22Rv1 (cell line): ENCODE results near the gene PHOX2A.
"Not testable (repeated sequence)": the region's sequence is repeated elsewhere in the genome, so short reads cannot be mapped to it uniquely, and the experiment has no call there.

Experiments used
- H3K27ac ChIP-seq: fragments of 450-650 bp; 2 replicates; pipeline ENCODE4 v1.5.1; 2017
- ZFX ChIP-seq: fragments of 450-650 bp; IDR thresholded peaks from 2 replicates; pipeline ENCODE4 v1.6.1; 2017; ENCODE audit warnings: antibody characterized with exemption, borderline replicate concordance
- TF ChIP-seq, protein P1 (sequence below): fragments of 450-650 bp; IDR thresholded peaks from 2 replicates; pipeline ENCODE4 v1.5.1; 2017; ENCODE audit warnings: mild to moderate bottlenecking

Gene PHOX2A

DNA sequence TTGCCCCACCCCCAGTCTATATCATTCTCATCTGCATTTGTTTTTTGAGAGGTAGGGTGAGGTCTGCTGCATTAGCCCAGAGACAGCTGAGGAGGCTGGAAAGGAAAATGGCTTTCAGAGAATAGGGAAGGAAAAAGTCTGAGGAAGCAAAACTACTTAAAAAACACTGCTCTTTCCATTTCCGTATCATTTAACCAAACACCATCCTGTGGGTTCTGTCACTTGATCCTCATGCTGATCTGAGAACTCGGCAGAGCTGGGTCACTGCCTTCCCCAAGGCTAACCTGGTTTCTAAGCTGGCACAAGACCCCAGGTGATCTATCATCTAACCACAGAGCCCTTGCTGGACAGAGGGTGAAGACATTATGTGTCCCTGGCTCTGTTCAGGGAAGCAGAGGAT lies 26.1 kb downstream of the PHOX2A start:
- H3K27ac ChIP-seq = no peak overlapping the region

DNA sequence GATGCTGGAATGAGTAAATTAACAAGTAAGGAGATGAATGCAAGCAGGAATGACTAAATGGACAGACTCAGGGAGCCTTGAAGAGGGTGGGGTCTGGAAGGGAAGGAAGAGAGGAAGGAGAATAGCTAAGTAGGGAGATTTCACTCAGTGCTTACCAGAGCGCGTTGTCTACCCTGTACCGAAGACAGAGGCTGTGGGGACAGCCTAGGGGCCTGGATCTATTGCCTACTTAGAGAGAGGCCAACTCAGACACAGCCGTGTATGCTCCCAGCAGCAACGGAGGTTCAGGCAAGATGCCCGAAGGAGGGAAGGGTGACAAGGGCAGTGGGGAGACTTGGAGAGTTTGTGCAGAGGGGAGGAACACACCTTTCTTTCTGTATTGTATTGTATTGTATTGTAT lies 27.3 kb downstream of the PHOX2A start, which contains the start of gene FOLR2:
FOLR2 (plus strand) TSS at position 157 of the 400 bp plus-strand sequence. CDS start 1,791 bp downstream, outside the sequence.
- no peak for TF ChIP-seq ZFX
- TF ChIP-seq, protein P1, sequence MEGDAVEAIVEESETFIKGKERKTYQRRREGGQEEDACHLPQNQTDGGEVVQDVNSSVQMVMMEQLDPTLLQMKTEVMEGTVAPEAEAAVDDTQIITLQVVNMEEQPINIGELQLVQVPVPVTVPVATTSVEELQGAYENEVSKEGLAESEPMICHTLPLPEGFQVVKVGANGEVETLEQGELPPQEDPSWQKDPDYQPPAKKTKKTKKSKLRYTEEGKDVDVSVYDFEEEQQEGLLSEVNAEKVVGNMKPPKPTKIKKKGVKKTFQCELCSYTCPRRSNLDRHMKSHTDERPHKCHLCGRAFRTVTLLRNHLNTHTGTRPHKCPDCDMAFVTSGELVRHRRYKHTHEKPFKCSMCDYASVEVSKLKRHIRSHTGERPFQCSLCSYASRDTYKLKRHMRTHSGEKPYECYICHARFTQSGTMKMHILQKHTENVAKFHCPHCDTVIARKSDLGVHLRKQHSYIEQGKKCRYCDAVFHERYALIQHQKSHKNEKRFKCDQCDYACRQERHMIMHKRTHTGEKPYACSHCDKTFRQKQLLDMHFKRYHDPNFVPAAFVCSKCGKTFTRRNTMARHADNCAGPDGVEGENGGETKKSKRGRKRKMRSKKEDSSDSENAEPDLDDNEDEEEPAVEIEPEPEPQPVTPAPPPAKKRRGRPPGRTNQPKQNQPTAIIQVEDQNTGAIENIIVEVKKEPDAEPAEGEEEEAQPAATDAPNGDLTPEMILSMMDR = no peak
- no peak within 1 kb of the TSS for H3K27ac ChIP-seq

More for the DNA sequence above, 26.1 kb downstream of the PHOX2A start:
- TF ChIP-seq, protein P1 = no peak
- no peak for TF ChIP-seq ZFX

DNA sequence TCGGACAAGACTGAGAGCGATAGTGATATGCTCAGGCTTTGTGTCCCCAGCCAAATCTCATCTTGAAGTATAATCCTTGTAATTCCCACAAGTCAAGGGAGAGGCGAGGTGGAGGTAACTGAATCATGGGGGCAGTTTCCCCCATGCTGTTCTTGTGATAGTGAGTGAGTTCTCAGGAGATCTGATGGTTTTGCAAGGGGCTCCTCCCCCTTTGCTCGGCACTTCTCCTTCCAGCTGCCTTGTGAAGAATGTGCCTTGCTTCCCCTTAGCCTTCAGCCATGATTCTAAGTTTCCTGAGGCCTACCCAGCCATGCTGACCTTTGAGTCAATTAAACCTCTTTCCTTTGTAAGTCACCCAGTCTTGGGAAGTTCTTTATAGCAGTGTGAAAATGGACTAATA lies 34.9 kb downstream of the PHOX2A start:
- TF ChIP-seq, protein P1 = no peak
- TF ChIP-seq ZFX = no peak
- no peak overlapping the region for H3K27ac ChIP-seq

DNA sequence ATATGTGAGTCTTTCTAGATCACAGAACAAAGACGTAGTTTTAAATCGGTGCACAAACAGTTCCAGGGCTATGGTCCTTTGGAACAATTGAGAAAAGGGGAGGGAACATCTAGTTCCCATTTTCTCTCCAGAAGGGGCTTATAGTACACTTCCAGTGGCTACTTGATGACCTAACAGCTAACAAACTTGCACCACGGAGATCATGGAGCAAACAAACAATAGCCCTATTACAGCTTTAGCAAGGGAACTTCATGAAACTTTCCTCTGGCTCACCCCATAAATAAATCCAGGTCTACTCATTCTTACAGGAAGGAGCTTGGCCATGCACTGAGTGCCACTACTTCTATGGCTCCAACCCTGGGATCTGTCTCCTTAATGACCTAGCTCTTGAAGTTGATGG lies 35.7 kb downstream of the PHOX2A start:
- H3K27ac ChIP-seq = no peak overlapping the region
- TF ChIP-seq, protein P1 = no peak
- no peak for TF ChIP-seq ZFX

DNA sequence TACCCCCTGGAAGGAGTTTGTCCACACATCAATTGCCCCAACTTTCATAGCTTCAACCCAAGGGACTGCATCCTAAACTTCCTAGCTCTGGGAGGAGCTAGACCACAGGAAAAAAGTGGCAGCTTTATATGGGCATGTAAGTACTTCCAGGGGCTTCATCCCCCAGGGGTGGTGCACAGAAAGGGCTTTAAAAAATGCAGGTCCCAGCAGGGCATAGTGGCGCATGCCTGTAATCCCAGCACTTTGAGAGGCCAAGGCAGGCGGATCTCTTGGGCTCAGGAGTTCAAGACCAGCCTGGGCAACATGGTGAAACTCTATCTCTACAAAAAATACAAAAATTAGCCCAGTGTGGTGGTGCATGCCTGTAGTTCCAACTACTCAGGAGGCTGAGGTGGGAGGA lies 37.2 kb downstream of the PHOX2A start:
- not testable (repeated sequence) for H3K27ac ChIP-seq

DNA sequence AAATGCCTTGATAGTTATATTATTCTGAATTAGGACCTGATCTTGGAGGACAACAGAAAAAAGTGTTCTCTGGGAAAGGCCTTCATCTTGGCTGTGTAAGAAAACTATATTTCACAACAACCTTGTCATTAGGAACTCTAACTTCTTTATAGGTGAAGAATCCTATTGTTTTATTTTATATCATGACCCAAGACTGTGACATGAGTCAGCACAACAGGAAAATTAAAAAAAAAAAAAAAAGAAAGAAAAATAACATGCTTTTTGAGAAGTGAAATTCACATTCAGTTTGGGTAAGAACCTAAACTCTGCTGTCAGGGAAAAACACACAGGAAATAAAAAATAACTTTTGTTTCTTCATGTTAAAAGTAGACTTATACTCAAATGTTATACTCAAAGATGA lies 39.1 kb downstream of the PHOX2A start:
- TF ChIP-seq, protein P1 = no peak
- no peak overlapping the region for H3K27ac ChIP-seq

DNA sequence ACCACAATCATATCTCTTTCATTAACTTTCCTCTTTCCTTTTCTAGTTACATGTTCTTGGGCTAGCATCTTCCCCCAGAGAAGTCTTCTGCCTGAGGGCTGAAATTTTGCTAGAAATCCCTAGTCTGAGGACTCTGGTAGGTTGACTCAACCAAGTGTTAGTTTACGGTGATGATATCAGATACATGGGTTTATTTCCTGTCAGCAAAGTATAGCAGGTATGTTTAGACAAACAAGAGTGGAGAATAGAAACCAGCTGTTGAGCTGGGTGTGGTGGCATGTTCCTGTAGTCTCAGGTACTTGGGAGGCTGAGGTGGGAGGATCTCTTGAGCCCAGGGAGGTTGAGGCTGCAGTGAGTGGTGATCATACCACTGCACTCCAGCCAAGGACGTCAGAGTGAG lies 40.8 kb downstream of the PHOX2A start:
- no peak overlapping the region for H3K27ac ChIP-seq
- TF ChIP-seq, protein P1 = no peak
- no peak for TF ChIP-seq ZFX

DNA sequence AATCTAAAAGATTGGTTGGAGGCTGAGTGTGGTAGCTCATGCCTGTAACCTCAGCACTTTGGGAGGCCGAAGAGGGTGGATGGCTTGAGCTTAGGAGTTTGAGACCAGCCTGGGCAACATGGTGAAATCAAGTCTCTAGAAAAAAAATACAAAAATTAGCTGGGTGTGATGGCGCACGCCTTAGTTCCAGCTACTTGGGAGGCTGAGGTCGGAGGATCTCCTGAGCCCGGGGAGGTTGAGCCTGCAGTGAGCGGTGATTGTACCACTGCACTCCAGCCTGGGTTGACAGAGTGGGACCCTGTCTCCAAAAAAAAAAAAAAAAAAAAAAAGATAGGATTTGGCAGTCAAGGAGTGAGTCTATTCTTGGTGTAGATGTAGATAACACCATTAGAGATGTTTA lies 41.4 kb downstream of the PHOX2A start:
- H3K27ac ChIP-seq = no peak overlapping the region
- TF ChIP-seq, protein P1 = no peak
- no peak for TF ChIP-seq ZFX

DNA sequence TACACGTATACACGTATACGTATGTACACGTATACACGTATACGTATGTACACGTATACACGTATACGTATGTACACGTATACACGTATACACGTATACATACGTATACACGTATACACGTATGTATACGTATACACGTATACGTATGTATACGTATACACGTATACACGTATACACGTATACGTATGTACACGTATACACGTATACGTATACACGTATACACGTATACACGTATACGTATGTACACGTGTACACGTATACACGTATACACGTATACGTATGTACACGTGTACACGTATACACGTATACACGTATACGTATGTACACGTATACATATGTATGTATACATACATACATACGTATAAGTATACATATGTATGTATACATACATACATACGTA lies 42.5 kb downstream of the PHOX2A start:
- H3K27ac ChIP-seq = not testable (repeated sequence)
